Adrenal gland (tissue), 12 donors: ENCODE data around the gene ZNF341. TPM values are rescaled to one million over a fixed set of nuclear protein-coding genes. Genes with fewer than 3 reads are reported as not detected.

Experiments used
- DNase-seq, 7 donors: peaks; one replicate each; pipeline ENCODE4 v3.0.0-alpha.2; 2019 to 2020
- H3K27ac ChIP-seq, 5 donors: fragments of 200-600 bp; sonication (generic) in 4 of 5; 1 replicate in 3 of 5; 2 replicates in 2 of 5; pipeline versions ENCODE4 v1.5.1 to v1.8.0; 2016 to 2020; ENCODE audit warnings: mild to moderate bottlenecking in 1 of 5
- H3K27me3 ChIP-seq: fragments of 200-600 bp; 2 replicates; pipeline ENCODE4 v1.8.0; 2021
- H3K36me3 ChIP-seq, 2 donors: fragments of 200-600 bp; replicated peaks in 1 of 2; 1 replicate in 1 of 2; 2 replicates in 1 of 2; pipeline versions ENCODE4 v1.5.1 to v1.8.0; 2018 to 2022
- H3K4me1 ChIP-seq, 2 donors: fragments of 200-600 bp; replicated peaks in 1 of 2; 1 replicate in 1 of 2; 2 replicates in 1 of 2; pipeline versions ENCODE4 v1.5.1 to v1.8.0; 2018 to 2021
- H3K4me3 ChIP-seq, 4 donors: fragments of 200-600 bp; sonication (generic) in 3 of 4; one replicate each; pipeline ENCODE4 v1.5.1; 2016 to 2018
- H3K9me3 ChIP-seq, 3 donors: fragments of 200-600 bp; sonication (generic) in 1 of 3; replicated peaks in 1 of 3; 1 replicate in 2 of 3; 2 replicates in 1 of 3; pipeline versions ENCODE4 v1.5.1 to v1.8.0; 2016 to 2021
- POLR2A ChIP-seq, 2 donors: fragments of 450-650 bp; IDR thresholded peaks; one replicate each; pipeline ENCODE4 v1.6.1; 2017; ENCODE audit warnings: antibody characterized with exemption in 2 of 2, mild to moderate bottlenecking in 2 of 2, moderate library complexity in 1 of 2
- WGBS, 4 donors: extraction: QIAGEN DNeasy Blood & Tissue Kit in 2 of 4; methylation state at CpG; one replicate each; pipeline versions ENCODE4 v1.1.5 to v1.1.7; 2013 to 2017; 5-methylcytosine and 5-hydroxymethylcytosine counted together
- intact Hi-C, 2 donors: fragments of 100-400 bp; cut with DNase I; formaldehyde crosslinking; loops; one replicate each; pipeline versions ENCODE4 v1.14.1 to v1.15.0; 2022 to 2023
- polyA plus RNA-seq, 3 donors: library from polyadenylated mRNA; stranded (reverse); fragments of 200-250 nt in 2 of 3; fragments of 350-450 nt in 1 of 3; fragmentation: Illumina TruSeq in 1 of 3; extraction: RNeasy Lipid Tissue Mini Kit (QIAGEN cat#74804) in 1 of 3; gene quantifications; one replicate each; pipeline ENCODE4 v1.2.3, GENCODE V29; 2013 to 2014
- total RNA-seq, 9 donors: library from RNA; depleted of rRNA in 4 of 9; stranded (reverse); fragments of >200 nt in 4 of 9; fragments of 120-200 nt in 1 of 9; fragmentation: NEBNext Ultra II Directional in 1 of 9; extraction: Animal tissue kit (Norgen Biotek cat#: 25700) in 1 of 9; gene quantifications; one replicate each; pipeline versions ENCODE4 v1.1.0 to v1.2.4, GENCODE V29; 2013 to 2023
- TF ChIP-seq, protein P1 (sequence below), 6 experiments: fragments of 450-650 bp in 4 of 6; fragments of 200-600 bp in 2 of 6; sonication (generic) in 1 of 6; IDR thresholded peaks; 1 replicate in 5 of 6; 2 replicates in 1 of 6; pipeline versions ENCODE4 v1.5.1 to v1.8.0; 2016 to 2021; ENCODE audit warnings: antibody characterized with exemption in 6 of 6, mild to moderate bottlenecking in 2 of 6, moderate library complexity in 1 of 6
- donor health status: healthy with polysubstance abuse.
- donor health status: Bipolar disorder and iron deficiency.
- donor health status: DM: yes; HTN: yes; CAD: no.
- donor health status: DM: no; HTN: no; CAD: no.
- donor health status: DM: no; HTN: no; CAD: no.
- donor health status: DM: yes; HTN: yes; CAD: no.

The ZNF341 gene
- total and polyA plus RNA-seq, 12 donors = 1.1 to 9.2 (median 2.5) TPM

DNA sequence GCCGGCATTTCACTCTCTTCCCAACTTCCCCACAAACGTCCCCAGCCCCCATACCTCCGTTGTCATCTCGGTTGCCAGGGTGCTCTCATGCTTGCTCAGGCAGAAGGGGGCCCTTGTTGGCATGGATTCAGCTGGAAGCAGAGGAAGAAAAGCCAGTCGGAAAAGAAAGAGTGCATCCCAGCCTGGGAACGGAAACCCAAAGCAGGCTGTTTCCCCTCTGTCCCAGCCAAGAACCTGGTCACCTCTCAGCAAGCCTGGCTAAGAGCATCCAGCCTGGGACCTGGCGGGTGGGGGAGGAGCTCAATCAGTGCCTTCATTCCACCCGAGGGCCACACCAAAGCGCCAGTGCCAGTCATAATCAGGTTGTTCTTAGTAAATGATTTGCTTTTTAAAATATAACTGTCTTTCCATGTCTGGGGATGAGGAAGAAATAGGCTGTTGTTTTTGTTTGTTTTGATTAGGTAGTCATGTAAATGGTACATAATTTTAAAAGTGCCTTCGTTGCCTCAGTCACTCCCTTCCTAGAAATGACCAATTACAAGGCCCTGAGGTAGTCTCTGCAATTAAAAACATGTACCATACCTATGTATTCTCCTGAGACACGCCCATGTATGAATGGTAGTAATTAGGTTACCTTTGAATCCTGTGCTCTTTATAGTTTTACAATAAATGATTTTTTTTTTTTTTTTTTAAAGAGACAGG lies 100.5 kb downstream of the ZNF341 start:
- 37 to 55% (median 43%) methylated on average over 9 to 11 of the region's 11 CpGs for WGBS, 4 donors
- Histone ChIP-seq H3K9me3 (no peaks in the 10 kb centered on the region), H3K4me3 (no peak overlapping the region), H3K27ac (peak overlapping the region in 1 of 5 donors; percentile 32), H3K27me3 (no peaks in the 10 kb centered on the region), H3K4me1 (peaks cover 14 to 82% of the 10 kb centered on the region in 2 donors), H3K36me3 (no peaks in the 10 kb centered on the region)
- intact Hi-C loops = no loop called here
- TF ChIP-seq, protein P1, sequence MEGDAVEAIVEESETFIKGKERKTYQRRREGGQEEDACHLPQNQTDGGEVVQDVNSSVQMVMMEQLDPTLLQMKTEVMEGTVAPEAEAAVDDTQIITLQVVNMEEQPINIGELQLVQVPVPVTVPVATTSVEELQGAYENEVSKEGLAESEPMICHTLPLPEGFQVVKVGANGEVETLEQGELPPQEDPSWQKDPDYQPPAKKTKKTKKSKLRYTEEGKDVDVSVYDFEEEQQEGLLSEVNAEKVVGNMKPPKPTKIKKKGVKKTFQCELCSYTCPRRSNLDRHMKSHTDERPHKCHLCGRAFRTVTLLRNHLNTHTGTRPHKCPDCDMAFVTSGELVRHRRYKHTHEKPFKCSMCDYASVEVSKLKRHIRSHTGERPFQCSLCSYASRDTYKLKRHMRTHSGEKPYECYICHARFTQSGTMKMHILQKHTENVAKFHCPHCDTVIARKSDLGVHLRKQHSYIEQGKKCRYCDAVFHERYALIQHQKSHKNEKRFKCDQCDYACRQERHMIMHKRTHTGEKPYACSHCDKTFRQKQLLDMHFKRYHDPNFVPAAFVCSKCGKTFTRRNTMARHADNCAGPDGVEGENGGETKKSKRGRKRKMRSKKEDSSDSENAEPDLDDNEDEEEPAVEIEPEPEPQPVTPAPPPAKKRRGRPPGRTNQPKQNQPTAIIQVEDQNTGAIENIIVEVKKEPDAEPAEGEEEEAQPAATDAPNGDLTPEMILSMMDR (IDR thresholded peaks at IDR 0.05) = no peak
- TF ChIP-seq POLR2A (IDR thresholded peaks at IDR 0.05) = no peak
- DNase-seq = peak in 3 of 7 donors; percentile 20 to 40 (median 23)

- DNase-seq = peak in 1 of 7 donors; percentile 24
- Histone ChIP-seq H3K9me3 (no peaks in the 10 kb centered on the region), H3K36me3 (no peaks in the 10 kb centered on the region), H3K27me3 (no peaks in the 10 kb centered on the region), H3K27ac (peak overlapping the region in 4 of 5 donors; percentile 23 to 38 (median 28)), H3K4me1 (peaks cover 24 to 82% of the 10 kb centered on the region in 2 donors), H3K4me3 (no peak overlapping the region)
- intact Hi-C loops = no loop called here
- WGBS, 4 donors = 5 to 26% (median 22%) methylated on average over 1 of the region's 1 CpG
- no peak for TF ChIP-seq POLR2A (IDR thresholded peaks at IDR 0.05)
- TF ChIP-seq, protein P1 (IDR thresholded peaks at IDR 0.05) = no peak
Measured at GRCh38 chr20:33833333-33833732, 101.5 kb downstream of the ZNF341 start.

- no peak overlapping the region for H3K27ac ChIP-seq
- intact Hi-C loops = no loop called here
- TF ChIP-seq, protein P1 (IDR thresholded peaks at IDR 0.05) = no peak
- no peak for TF ChIP-seq POLR2A (IDR thresholded peaks at IDR 0.05)
- H3K4me3 ChIP-seq = no peak overlapping the region
- H3K9me3 ChIP-seq = no peaks in the 10 kb centered on the region
- no peaks in the 10 kb centered on the region for H3K36me3 ChIP-seq
- H3K27me3 ChIP-seq = no peaks in the 10 kb centered on the region
- peak in 1 of 7 donors; percentile 34 for DNase-seq
- peaks cover 40 to 86% of the 10 kb centered on the region in 2 donors for H3K4me1 ChIP-seq
- WGBS, 4 donors = 72 to 75% (median 73%) methylated on average over 9 of the region's 9 CpGs
Measured at GRCh38 chr20:33835615-33836172, 103.9 kb downstream of the ZNF341 start.

GRCh38 chr20:33836277-33836676 lies 104.5 kb downstream of the ZNF341 start:
- H3K9me3 ChIP-seq = no peaks in the 10 kb centered on the region
- H3K27ac ChIP-seq = no peak overlapping the region
- no peak for DNase-seq
- TF ChIP-seq, protein P1 (IDR thresholded peaks at IDR 0.05) = no peak
- no peak for TF ChIP-seq POLR2A (IDR thresholded peaks at IDR 0.05)
- WGBS, 4 donors = 85 to 90% (median 90%) methylated on average over 2 of the region's 2 CpGs
- H3K27me3 ChIP-seq = no peaks in the 10 kb centered on the region
- no peak overlapping the region for H3K4me3 ChIP-seq
- H3K4me1 ChIP-seq = peaks cover 40 to 90% of the 10 kb centered on the region in 2 donors
- no peaks in the 10 kb centered on the region for H3K36me3 ChIP-seq
- intact Hi-C loops = no loop called here
